Naive thymus-derived CD8-positive, alpha-beta T cell (primary cell): ENCODE results near the gene TRPT1. TPM values are rescaled to one million over a fixed set of nuclear protein-coding genes. Genes with fewer than 3 reads are reported as not detected.

Experiments used
- ATAC-seq, 2 donors: fragments of 150-1000 bp; cut with Tn5 transposase in 1 of 2; sonication (Bioruptor Pico), chemical (Tn5 transposase) in 1 of 2; 1 replicate in 1 of 2; 2 replicates in 1 of 2; pipeline ENCODE4 v1.10.0; 2021; ENCODE audit warnings: mild to moderate bottlenecking in 2 of 2, moderate library complexity in 2 of 2
- POLR2A ChIA-PET: fragments of 350-600 bp; sonication (Branson Sonifier 250); formaldehyde crosslinking; loops from one replicate; lab custom pipeline; 2021; ENCODE audit warnings: antibody characterized with exemption; lab: Charles Lee
- DNase-seq, 10 donors: peaks; one replicate each; pipeline versions ENCODE4 v3.0.0 to v3.0.0-alpha.2; 2020 to 2022
- H3K27ac Mint-ChIP-seq, 10 donors: one replicate each; pipeline ENCODE4 v1.8.0; 2020 to 2022; ENCODE audit warnings: mild to moderate bottlenecking in 10 of 10, mixed read lengths in 10 of 10, moderate library complexity in 4 of 10, inconsistent platforms in 1 of 10
- H3K27me3 Mint-ChIP-seq, 5 donors: one replicate each; pipeline ENCODE4 v1.8.0; 2021 to 2022; ENCODE audit warnings: mixed read lengths in 5 of 5
- H3K36me3 Mint-ChIP-seq, 3 donors: one replicate each; pipeline ENCODE4 v1.8.0; 2020 to 2022; ENCODE audit warnings: mixed read lengths in 3 of 3, mild to moderate bottlenecking in 2 of 3, inconsistent platforms in 1 of 3
- H3K4me1 Mint-ChIP-seq, 4 donors: one replicate each; pipeline ENCODE4 v1.8.0; 2021 to 2022; ENCODE audit warnings: mixed read lengths in 4 of 4
- H3K4me3 Mint-ChIP-seq, 10 donors: one replicate each; pipeline ENCODE4 v1.8.0; 2020 to 2022; ENCODE audit warnings: mild to moderate bottlenecking in 10 of 10, mixed read lengths in 10 of 10, moderate library complexity in 6 of 10, inconsistent platforms in 1 of 10
- H3K9me3 Mint-ChIP-seq, 9 donors: one replicate each; pipeline ENCODE4 v1.8.0; 2020 to 2022; ENCODE audit warnings: mixed read lengths in 9 of 9, mild to moderate bottlenecking in 3 of 9, inconsistent platforms in 1 of 9, moderate library complexity in 1 of 9
- polyA plus RNA-seq, 3 donors: library from polyadenylated mRNA; unstranded; fragments of 300-500 nt; fragmentation: Illumina TruSeq; gene quantifications; one replicate each; pipeline ENCODE4 v1.2.3, GENCODE V29; 2021
- total RNA-seq, 8 experiments: library from RNA in 2 of 8; stranded (reverse) in 2 of 8; gene quantifications; one replicate each; pipeline ENCODE4 v1.2.3 and lab custom pipeline; 2021 to 2026

Gene TRPT1
- total and polyA plus RNA-seq, 5 experiments from 2014 or later: 40.2 to 54.2 (median 47.2) TPM

- H3K36me3 Mint-ChIP-seq: peaks cover 0 to 13% (median 0%) of the 10 kb centered on the region in 3 donors
These were observed 8.1 kb upstream of the TRPT1 start, which contains the start of gene VEGFB for GRCh38 chr11:64233913-64234586. Gene VEGFB, plus strand, starts transcription at chr11:64234584. Its CDS starts 250 bp downstream, at chr11:64234834.

GRCh38 chr11:64232967-64233315 lies 7.0 kb upstream of the TRPT1 start:
- peak overlapping the region in 8 of 10 donors; percentile 66 to 86 (median 80) for H3K27ac Mint-ChIP-seq
- no peaks in the 10 kb centered on the region for H3K27me3 Mint-ChIP-seq
- H3K4me1 Mint-ChIP-seq: peaks cover 15 to 60% (median 50%) of the 10 kb centered on the region in 4 donors
- no peak for DNase-seq
- peaks cover 0 to 8% (median 0%) of the 10 kb centered on the region in 3 donors for H3K36me3 Mint-ChIP-seq
- no peak for ATAC-seq
- H3K4me3 Mint-ChIP-seq: peak overlapping the region; percentile 47 to 95 (median 78)
- POLR2A ChIA-PET: interaction anchor here (0.5 to 16.0 kb wide), 8 partner anchors 11 to 1392 kb away, joined by 3 to 290 read pairs (median 4); partner anchors contain the start of genes FERMT3, FKBP2, PPP1R14B and STIP1
- H3K9me3 Mint-ChIP-seq: no peaks in the 10 kb centered on the region

More at GRCh38 chr11:64233913-64234586, 8.1 kb upstream of the TRPT1 start, which contains the start of gene VEGFB:
- POLR2A ChIA-PET: interaction anchor here (0.5 to 16.0 kb wide), 5 partner anchors 10 to 70 kb away, joined by 3 to 290 read pairs (median 9); partner anchors contain the start of genes FERMT3, FKBP2 and PPP1R14B
- ATAC-seq (peak; percentile 50 to 51), DNase-seq (peak; percentile 42 to 84 (median 62))
- Mint-ChIP-seq H3K9me3 (no peaks in the 10 kb centered on the region), H3K4me3 (peak within 1 kb of the TSS; percentile 79 to 95 (median 86)), H3K27ac (peak within 1 kb of the TSS; percentile 45 to 92 (median 86)), H3K4me1 (peaks cover 15 to 54% (median 48%) of the 10 kb centered on the region in 4 donors), H3K27me3 (no peaks in the 10 kb centered on the region)

- POLR2A ChIA-PET: interaction anchor here (0.5 to 16.0 kb wide), 10 partner anchors 9 to 1391 kb away, joined by 3 to 290 read pairs (median 4); partner anchors contain the start of genes FERMT3, FKBP2, PPP1R14B and STIP1
- DNase-seq: no peak
- ATAC-seq: no peak
These were observed 6.4 kb upstream of the TRPT1 start for GRCh38 chr11:64232182-64232966.

GRCh38 chr11:64231546-64231945 lies 5.6 kb upstream of the TRPT1 start:
- POLR2A ChIA-PET: interaction anchor here (0.7 to 16.0 kb wide), 7 partner anchors 9 to 234 kb away, joined by 4 to 290 read pairs (median 5); partner anchors contain the start of genes FERMT3, FKBP2, PPP1R14B and TRMT112
- Mint-ChIP-seq H3K4me1 (peaks cover 18 to 69% (median 63%) of the 10 kb centered on the region in 4 donors), H3K27me3 (no peaks in the 10 kb centered on the region), H3K9me3 (no peaks in the 10 kb centered on the region), H3K4me3 (peak overlapping the region; percentile 36 to 99 (median 88)), H3K27ac (peak overlapping the region in 9 of 10 donors; percentile 48 to 86 (median 74)), H3K36me3 (no peaks in the 10 kb centered on the region)
- DNase-seq (no peak), ATAC-seq (no peak)

More at GRCh38 chr11:64232182-64232966, 6.4 kb upstream of the TRPT1 start:
- Mint-ChIP-seq H3K27me3 (no peaks in the 10 kb centered on the region), H3K4me1 (peaks cover 17 to 64% (median 56%) of the 10 kb centered on the region in 4 donors), H3K4me3 (peak overlapping the region; percentile 65 to 95 (median 86)), H3K9me3 (no peaks in the 10 kb centered on the region), H3K36me3 (peaks cover 0 to 4% (median 0%) of the 10 kb centered on the region in 3 donors), H3K27ac (peak overlapping the region; percentile 53 to 86 (median 72))

- no peaks in the 10 kb centered on the region for H3K36me3 Mint-ChIP-seq
- DNase-seq: no peak
- H3K9me3 Mint-ChIP-seq: no peaks in the 10 kb centered on the region
- POLR2A ChIA-PET: interaction anchor here (0.7 to 16.0 kb wide), 9 partner anchors 13 to 1504 kb away, joined by 3 to 290 read pairs (median 4); partner anchors contain the start of genes FERMT3, FKBP2, HNRNPUL2 and PLCB3
- H3K27ac Mint-ChIP-seq: peak overlapping the region; percentile 48 to 97 (median 90)
- ATAC-seq: no peak
- H3K4me3 Mint-ChIP-seq: peak overlapping the region; percentile 82 to 99 (median 90)
- H3K4me1 Mint-ChIP-seq: peaks cover 18 to 68% (median 63%) of the 10 kb centered on the region in 4 donors
- no peaks in the 10 kb centered on the region for H3K27me3 Mint-ChIP-seq
These were observed 5.0 kb upstream of the TRPT1 start for GRCh38 chr11:64230985-64231365.

- Mint-ChIP-seq H3K9me3 (no peaks in the 10 kb centered on the region), H3K27me3 (no peaks in the 10 kb centered on the region), H3K4me1 (peaks cover 20 to 66% (median 60%) of the 10 kb centered on the region in 4 donors), H3K27ac (peak within 1 kb of the TSS; percentile 83 to 97 (median 93)), H3K4me3 (peak within 1 kb of the TSS; percentile 82 to 99 (median 90)), H3K36me3 (no peaks in the 10 kb centered on the region)
- POLR2A ChIA-PET: interaction anchor here (0.6 to 16.0 kb wide), 13 partner anchors 14 to 1628 kb away, joined by 3 to 290 read pairs (median 4); partner anchors contain the start of genes BAD, CFL1, FERMT3 and FKBP2
- DNase-seq (peak; percentile 76 to 93 (median 84)), ATAC-seq (peak; percentile 52 to 63)
These were observed 4.4 kb upstream of the TRPT1 start, which contains the start of gene DNAJC4 for GRCh38 chr11:64230171-64230984. Gene DNAJC4, plus strand, starts transcription at chr11:64230548. Its CDS starts 307 bp downstream, at chr11:64230855.

GRCh38 chr11:64229744-64230170 lies 3.8 kb upstream of the TRPT1 start:
- POLR2A ChIA-PET: interaction anchor here (0.6 to 16.0 kb wide), 12 partner anchors 13 to 1628 kb away, joined by 3 to 290 read pairs (median 4); partner anchors contain the start of genes BAD, CFL1, FERMT3 and FKBP2
- no peaks in the 10 kb centered on the region for H3K9me3 Mint-ChIP-seq
- no peak for DNase-seq
- no peaks in the 10 kb centered on the region for H3K27me3 Mint-ChIP-seq
- peaks cover 22 to 66% (median 58%) of the 10 kb centered on the region in 4 donors for H3K4me1 Mint-ChIP-seq
- peak overlapping the region; percentile 82 to 99 (median 90) for H3K4me3 Mint-ChIP-seq
- peak overlapping the region; percentile 83 to 97 (median 93) for H3K27ac Mint-ChIP-seq
- no peaks in the 10 kb centered on the region for H3K36me3 Mint-ChIP-seq
- no peak for ATAC-seq

GRCh38 chr11:64229090-64229743 lies 3.2 kb upstream of the TRPT1 start:
- Mint-ChIP-seq H3K27me3 (no peaks in the 10 kb centered on the region), H3K36me3 (no peaks in the 10 kb centered on the region), H3K27ac (peak overlapping the region; percentile 75 to 97 (median 90)), H3K4me3 (peak overlapping the region; percentile 82 to 99 (median 90)), H3K4me1 (peaks cover 22 to 66% (median 58%) of the 10 kb centered on the region in 4 donors), H3K9me3 (no peaks in the 10 kb centered on the region)
- DNase-seq (no peak), ATAC-seq (no peak)
- POLR2A ChIA-PET: interaction anchor here (0.8 to 16.0 kb wide), 12 partner anchors 12 to 1389 kb away, joined by 3 to 290 read pairs (median 5); partner anchors contain the start of genes BAD, FERMT3, FKBP2 and PLCB3

GRCh38 chr11:64227405-64227956 lies 1.5 kb upstream of the TRPT1 start:
- Mint-ChIP-seq H3K36me3 (peaks cover 0 to 7% (median 0%) of the 10 kb centered on the region in 3 donors), H3K27ac (peak overlapping the region; percentile 83 to 95 (median 90)), H3K9me3 (no peaks in the 10 kb centered on the region), H3K4me3 (peak overlapping the region; percentile 87 to 95 (median 90)), H3K27me3 (no peaks in the 10 kb centered on the region), H3K4me1 (peaks cover 22 to 54% (median 44%) of the 10 kb centered on the region in 4 donors)
- DNase-seq (no peak), ATAC-seq (no peak)
- POLR2A ChIA-PET: interaction anchor here (0.6 to 16.0 kb wide), 9 partner anchors 17 to 549 kb away, joined by 3 to 290 read pairs (median 22); partner anchors contain the start of genes BAD, ESRRA, FERMT3 and FKBP2

- Mint-ChIP-seq H3K27ac (peak overlapping the region; percentile 83 to 95 (median 90)), H3K4me1 (peaks cover 19 to 45% (median 36%) of the 10 kb centered on the region in 4 donors), H3K27me3 (no peaks in the 10 kb centered on the region), H3K36me3 (peaks cover 0 to 10% (median 0%) of the 10 kb centered on the region in 3 donors), H3K4me3 (peak overlapping the region; percentile 87 to 95 (median 90)), H3K9me3 (no peaks in the 10 kb centered on the region)
- DNase-seq (peak; percentile 35 to 82 (median 52)), ATAC-seq (peak; percentile 29 to 43)
- POLR2A ChIA-PET: interaction anchor here (1.2 to 16.0 kb wide), 14 partner anchors 9 to 91 kb away, joined by 3 to 290 read pairs (median 10); partner anchors contain the start of genes BAD, FERMT3, FKBP2 and GPR137
These were observed 593 bp upstream of the TRPT1 start for GRCh38 chr11:64226507-64227051.
